ENCODE results near the gene GOLPH3.

- TF ChIP-seq POLR2AphosphoS5 (IDR thresholded peaks at IDR 0.05), result no peak
- TF ChIP-seq CTCF (IDR thresholded peaks at IDR 0.05), result no peak
- TF ChIP-seq POLR2A (IDR thresholded peaks at IDR 0.05), result no peak
Observed at GRCh38 chr5:32100230-32100629, 73.9 kb downstream of the GOLPH3 start.

All from prostate gland (tissue), 2 donors.